Cardiac muscle cell (in vitro differentiated cells and primary cell): ENCODE measurements around the gene DELE1. TPM values are rescaled to one million over a fixed set of nuclear protein-coding genes. Genes with fewer than 3 reads are reported as not detected.

Experiments
- DNase-seq, 2 donors: peaks; one replicate each; pipeline versions ENCODE4 v3.0.0 to v3.0.0-alpha.2; 2010 to 2017; ENCODE audit warnings: low read depth in 1 of 2, low spot score in 1 of 2
- H3K27ac ChIP-seq: fragments of 200-600 bp; sonication (generic); 2 replicates; pipeline ENCODE4 v1.5.1; 2016
- H3K27me3 ChIP-seq: fragments of 200-600 bp; sonication (generic); 2 replicates; pipeline ENCODE4 v1.6.0; 2016; ENCODE audit warnings: control low read depth
- H3K36me3 ChIP-seq: fragments of 200-600 bp; sonication (generic); 2 replicates; pipeline ENCODE4 v1.5.1; 2016; ENCODE audit warnings: control low read depth
- H3K4me1 ChIP-seq: fragments of 200-600 bp; sonication (generic); 2 replicates; pipeline ENCODE4 v1.8.1; 2017; ENCODE audit warnings: low read depth, mild to moderate bottlenecking, mixed run types
- H3K4me3 ChIP-seq: fragments of 200-600 bp; sonication (generic); 2 replicates; pipeline ENCODE4 v1.5.1; 2016; ENCODE audit warnings: mild to moderate bottlenecking
- H3K9me3 ChIP-seq: fragments of 200-600 bp; sonication (generic); 2 replicates; pipeline ENCODE4 v1.5.1; 2017; ENCODE audit warnings: low read depth, mild to moderate bottlenecking, control low read depth
- polyA plus RNA-seq: library from polyadenylated mRNA; unstranded; fragments of >200 nt; fragmentation: Nextera tagmentation; extraction: Ambion mirVana; gene quantifications from 2 replicates; pipeline ENCODE4 v1.2.1, GENCODE V29; 2016
- total RNA-seq: library from RNA; depleted of rRNA; stranded (reverse); fragments of >200 nt; gene quantifications from 2 replicates; pipeline ENCODE4 v1.2.3, GENCODE V29; 2016
- TF ChIP-seq, protein P1 (sequence below): IDR thresholded peaks from 2 replicates; pipeline ENCODE4 v1.5.1; 2012; ENCODE audit warnings: low read depth, mild to moderate bottlenecking, low read length

The DELE1 gene
- total and polyA plus RNA-seq, 2 experiments from 2014 or later: 58.1 to 101 TPM

DNA sequence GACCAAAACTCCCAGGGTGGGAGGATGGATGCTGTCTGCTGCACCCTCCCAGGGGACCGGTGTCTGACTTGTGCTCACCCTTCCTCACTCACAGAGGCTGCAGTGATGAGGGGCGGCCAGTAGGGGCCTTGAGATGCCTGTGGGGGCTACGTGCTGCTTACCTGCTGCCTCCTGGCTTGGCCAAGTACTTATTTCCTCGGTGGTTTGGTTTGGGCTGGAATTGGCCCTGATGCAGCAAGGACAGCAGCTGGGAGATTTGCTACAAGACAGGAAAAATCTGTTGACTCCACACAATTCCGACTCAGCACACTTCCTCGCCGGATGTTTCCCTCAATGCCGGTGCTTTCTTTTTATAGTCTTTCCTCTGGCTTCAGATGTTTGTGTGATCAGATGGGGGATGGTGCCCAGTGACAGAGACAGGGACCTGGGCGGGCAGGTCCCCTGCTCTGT, 27.7 kb downstream of the DELE1 start:
- Histone ChIP-seq H3K9me3 (no peaks in the 10 kb centered on the region), H3K27ac (no peak overlapping the region), H3K27me3 (no peaks in the 10 kb centered on the region), H3K4me1 (no peaks in the 10 kb centered on the region), H3K4me3 (no peak overlapping the region), H3K36me3 (no peaks in the 10 kb centered on the region)
- DNase-seq: peak; percentile 19 to 52
- TF ChIP-seq, protein P1, sequence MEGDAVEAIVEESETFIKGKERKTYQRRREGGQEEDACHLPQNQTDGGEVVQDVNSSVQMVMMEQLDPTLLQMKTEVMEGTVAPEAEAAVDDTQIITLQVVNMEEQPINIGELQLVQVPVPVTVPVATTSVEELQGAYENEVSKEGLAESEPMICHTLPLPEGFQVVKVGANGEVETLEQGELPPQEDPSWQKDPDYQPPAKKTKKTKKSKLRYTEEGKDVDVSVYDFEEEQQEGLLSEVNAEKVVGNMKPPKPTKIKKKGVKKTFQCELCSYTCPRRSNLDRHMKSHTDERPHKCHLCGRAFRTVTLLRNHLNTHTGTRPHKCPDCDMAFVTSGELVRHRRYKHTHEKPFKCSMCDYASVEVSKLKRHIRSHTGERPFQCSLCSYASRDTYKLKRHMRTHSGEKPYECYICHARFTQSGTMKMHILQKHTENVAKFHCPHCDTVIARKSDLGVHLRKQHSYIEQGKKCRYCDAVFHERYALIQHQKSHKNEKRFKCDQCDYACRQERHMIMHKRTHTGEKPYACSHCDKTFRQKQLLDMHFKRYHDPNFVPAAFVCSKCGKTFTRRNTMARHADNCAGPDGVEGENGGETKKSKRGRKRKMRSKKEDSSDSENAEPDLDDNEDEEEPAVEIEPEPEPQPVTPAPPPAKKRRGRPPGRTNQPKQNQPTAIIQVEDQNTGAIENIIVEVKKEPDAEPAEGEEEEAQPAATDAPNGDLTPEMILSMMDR: peak; percentile 56

DNA sequence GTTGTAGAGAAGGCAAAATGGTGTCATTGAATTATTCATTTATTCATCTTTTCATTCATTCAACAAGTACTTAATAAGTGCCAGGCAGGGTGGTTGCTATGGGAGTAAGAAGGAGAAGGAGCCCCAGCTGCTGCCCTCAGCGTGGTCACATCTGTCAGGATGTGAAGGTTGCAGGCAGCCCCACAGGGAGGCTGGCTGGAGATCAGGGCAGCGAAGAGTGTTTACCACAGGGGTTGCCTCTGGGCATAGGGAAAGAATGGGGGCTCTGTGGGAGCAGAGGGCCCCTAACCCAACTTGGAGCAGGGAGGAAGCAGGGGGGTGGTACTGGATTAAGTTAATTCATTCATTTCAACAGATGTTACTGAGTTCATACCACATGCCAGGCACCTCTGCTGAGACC, 28.3 kb downstream of the DELE1 start:
- Histone ChIP-seq H3K9me3 (no peaks in the 10 kb centered on the region), H3K4me1 (no peaks in the 10 kb centered on the region), H3K27ac (no peak overlapping the region), H3K36me3 (no peaks in the 10 kb centered on the region), H3K27me3 (no peaks in the 10 kb centered on the region), H3K4me3 (no peak overlapping the region)
- DNase-seq: no peak
- TF ChIP-seq, protein P1: no peak

DNA sequence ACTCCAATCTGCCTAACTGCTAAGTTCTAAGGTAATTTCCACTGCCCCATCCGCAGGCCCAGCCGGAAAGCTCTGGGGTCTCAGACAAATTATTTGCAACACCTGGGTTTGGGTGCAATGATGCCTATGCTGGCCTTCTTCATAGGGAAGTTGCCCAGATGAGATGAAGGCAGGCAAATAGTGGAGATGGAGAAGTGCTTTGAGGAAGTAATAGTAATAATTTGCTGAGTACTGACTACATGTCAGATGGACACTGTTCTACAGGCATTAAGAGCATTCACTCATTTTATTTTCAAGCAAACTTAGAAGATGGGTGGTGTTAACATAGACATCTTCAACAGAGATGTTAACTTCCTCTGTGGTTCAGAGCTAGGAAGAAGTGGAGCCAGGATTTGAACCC, 30.5 kb downstream of the DELE1 start:
- no peak overlapping the region for H3K4me3 ChIP-seq
- H3K27ac ChIP-seq: no peak overlapping the region

DNA sequence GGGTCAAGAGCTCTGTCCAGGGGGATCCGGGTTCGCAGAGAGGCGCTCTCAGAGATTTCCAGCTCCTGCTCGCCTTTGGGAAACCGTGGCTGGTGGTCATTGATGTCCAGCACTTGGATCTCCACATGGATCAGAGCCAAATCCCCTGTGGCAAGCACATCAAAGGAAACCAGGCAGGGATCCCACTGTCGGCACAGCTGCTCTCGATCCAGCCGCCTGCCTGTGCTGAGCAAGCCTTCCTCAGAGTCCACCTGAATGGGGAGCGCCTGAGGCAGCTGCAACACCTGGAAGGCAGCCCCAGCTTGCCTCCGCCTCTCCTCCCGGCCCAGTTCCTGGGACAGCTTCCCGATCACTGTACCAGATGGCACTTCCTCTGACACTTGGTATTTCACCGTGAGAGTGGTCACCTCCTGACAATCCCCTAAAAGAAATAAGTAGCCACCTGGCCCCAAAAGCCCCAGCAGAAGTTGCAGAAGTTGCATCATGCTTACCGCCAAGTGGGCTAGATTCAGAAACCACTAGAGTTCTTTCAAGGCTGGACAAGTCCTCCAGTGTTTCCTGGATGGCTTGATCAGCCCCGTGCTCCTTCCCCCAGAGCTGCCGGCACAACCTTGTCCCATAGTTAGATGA, 33.8 kb downstream of the DELE1 start:
- H3K4me3 ChIP-seq: no peak overlapping the region
- TF ChIP-seq, protein P1: no peak
- H3K27me3 ChIP-seq: no peaks in the 10 kb centered on the region
- H3K4me1 ChIP-seq: peaks cover 7% of the 10 kb centered on the region
- peak in 1 of 2 donors; percentile 26 for DNase-seq
- H3K36me3 ChIP-seq: no peaks in the 10 kb centered on the region
- no peak overlapping the region for H3K27ac ChIP-seq
- no peaks in the 10 kb centered on the region for H3K9me3 ChIP-seq

More for the DNA sequence above, 30.5 kb downstream of the DELE1 start:
- no peak for DNase-seq
- Histone ChIP-seq H3K4me1 (no peaks in the 10 kb centered on the region), H3K27me3 (no peaks in the 10 kb centered on the region), H3K36me3 (no peaks in the 10 kb centered on the region), H3K9me3 (no peaks in the 10 kb centered on the region)
- TF ChIP-seq, protein P1: no peak

DNA sequence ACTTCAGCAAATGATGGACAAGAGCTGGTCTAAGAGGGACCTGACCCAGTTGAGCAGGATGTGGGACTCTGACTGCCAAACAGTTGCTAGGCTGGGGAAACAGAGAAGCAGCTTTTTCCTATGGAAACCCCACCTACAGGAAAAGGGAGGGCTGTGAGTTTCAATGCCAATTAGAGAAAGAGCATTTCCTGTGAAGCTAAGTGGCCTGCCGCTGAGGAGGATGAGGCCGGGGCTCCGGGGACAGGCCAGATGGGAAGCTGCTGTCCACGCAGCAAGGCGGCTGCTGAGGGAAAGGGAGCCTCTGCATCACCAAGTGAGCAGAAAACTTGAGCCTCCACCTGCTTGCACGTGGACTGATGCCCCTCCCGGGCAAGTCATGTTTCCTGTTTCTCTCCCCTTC, 34.4 kb downstream of the DELE1 start, which contains the start of gene PCDH12:
TSS of gene PCDH12 (minus strand) at position 90 of the 400 bp plus-strand sequence. CDS start 351 bp downstream, outside the sequence.
- TF ChIP-seq, protein P1: peak; percentile 8
- Histone ChIP-seq H3K4me1 (peaks cover 7% of the 10 kb centered on the region), H3K27ac (no peak within 1 kb of the TSS), H3K36me3 (no peaks in the 10 kb centered on the region), H3K9me3 (no peaks in the 10 kb centered on the region), H3K4me3 (no peak within 1 kb of the TSS), H3K27me3 (no peaks in the 10 kb centered on the region)
- DNase-seq: peak; percentile 18 to 78
